Chondrocyte (in vitro differentiated cells): Measurements from ENCODE around the gene CHRNA1. TPM values are rescaled to one million over a fixed set of nuclear protein-coding genes. Genes with fewer than 3 reads are reported as not detected.
"Not testable (repeated sequence)": the region's sequence is repeated elsewhere in the genome, so short reads cannot be mapped to it uniquely, and the experiment has no call there.

Experiments used
- DNase-seq: peaks from one replicate; pipeline ENCODE4 v3.0.0; 2021; ENCODE audit warnings: mixed read lengths, low spot score
- H3K27ac Mint-ChIP-seq: one replicate; pipeline ENCODE4 v1.8.0; 2021; ENCODE audit warnings: mild to moderate bottlenecking, moderate library complexity, mixed read lengths; ENCODE audit not compliant: unreplicated experiment
- H3K27me3 Mint-ChIP-seq: 2 replicates; pipeline ENCODE4 v1.8.0; 2021; ENCODE audit warnings: low read depth, mixed read lengths
- H3K36me3 Mint-ChIP-seq: 2 replicates; pipeline ENCODE4 v1.8.0; 2021; ENCODE audit warnings: low read depth, mixed read lengths
- H3K4me1 Mint-ChIP-seq: 2 replicates; pipeline ENCODE4 v1.8.0; 2021; ENCODE audit warnings: low read depth, mild to moderate bottlenecking, mixed read lengths
- H3K4me3 Mint-ChIP-seq: one replicate; pipeline ENCODE4 v1.8.0; 2021; ENCODE audit warnings: mild to moderate bottlenecking, moderate library complexity, mixed read lengths; ENCODE audit not compliant: unreplicated experiment
- H3K9me3 Mint-ChIP-seq: 2 replicates; pipeline ENCODE4 v1.8.0; 2021; ENCODE audit warnings: low read depth, mixed read lengths
- CTCF ChIP-seq: fragments of 200-600 bp; sonication (generic); IDR thresholded peaks from 2 replicates; pipeline ENCODE4 v1.5.0; 2021; ENCODE audit warnings: antibody characterized with exemption, mild to moderate bottlenecking, moderate library complexity
- total RNA-seq: library from RNA; stranded (reverse); gene quantifications from 3 replicates; pipeline ENCODE4 v1.2.1, GENCODE V29; 2021

Gene CHRNA1
- total RNA-seq, 1 donor from 2014 or later = 0.30 TPM

GRCh38 chr2:174711206-174711605 is 53.1 kb downstream of the CHRNA1 start:
- no peaks in the 10 kb centered on the region for H3K36me3 Mint-ChIP-seq
- no peaks in the 10 kb centered on the region for H3K4me1 Mint-ChIP-seq
- H3K4me3 Mint-ChIP-seq = no peak overlapping the region
- H3K27me3 Mint-ChIP-seq = peaks cover 15% of the 10 kb centered on the region
- DNase-seq = no peak
- no peak overlapping the region for H3K27ac Mint-ChIP-seq
- no peak for TF ChIP-seq CTCF
- H3K9me3 Mint-ChIP-seq = no peaks in the 10 kb centered on the region

- H3K27ac Mint-ChIP-seq, DNase-seq, H3K9me3 Mint-ChIP-seq, H3K4me3 Mint-ChIP-seq, H3K36me3 Mint-ChIP-seq, H3K4me1 Mint-ChIP-seq: not testable (repeated sequence)
- peaks cover 24% of the 10 kb centered on the region for H3K27me3 Mint-ChIP-seq
Observed at GRCh38 chr2:174709416-174710004, 54.8 kb downstream of the CHRNA1 start.

GRCh38 chr2:174708713-174709112 is 55.6 kb downstream of the CHRNA1 start:
- no peak for TF ChIP-seq CTCF
- Mint-ChIP-seq H3K27me3 (peaks cover 29% of the 10 kb centered on the region), H3K9me3 (no peaks in the 10 kb centered on the region), H3K4me1 (no peaks in the 10 kb centered on the region), H3K4me3 (no peak overlapping the region), H3K36me3 (no peaks in the 10 kb centered on the region), H3K27ac (no peak overlapping the region)
- no peak for DNase-seq

- TF ChIP-seq CTCF = no peak
- DNase-seq = no peak
- no peak overlapping the region for H3K4me3 Mint-ChIP-seq
- H3K9me3 Mint-ChIP-seq = no peaks in the 10 kb centered on the region
- H3K27me3 Mint-ChIP-seq = peaks cover 30% of the 10 kb centered on the region
- no peaks in the 10 kb centered on the region for H3K36me3 Mint-ChIP-seq
- no peaks in the 10 kb centered on the region for H3K4me1 Mint-ChIP-seq
- H3K27ac Mint-ChIP-seq = no peak overlapping the region
Observed at GRCh38 chr2:174705321-174705720, 59.0 kb downstream of the CHRNA1 start.

GRCh38 chr2:174704642-174705041 is 59.6 kb downstream of the CHRNA1 start:
- no peak for DNase-seq
- H3K36me3 Mint-ChIP-seq = no peaks in the 10 kb centered on the region
- H3K27me3 Mint-ChIP-seq = peaks cover 30% of the 10 kb centered on the region
- H3K4me3 Mint-ChIP-seq = no peak overlapping the region
- no peaks in the 10 kb centered on the region for H3K4me1 Mint-ChIP-seq
- TF ChIP-seq CTCF = no peak
- no peak overlapping the region for H3K27ac Mint-ChIP-seq
- no peaks in the 10 kb centered on the region for H3K9me3 Mint-ChIP-seq

GRCh38 chr2:174704061-174704460 is 60.2 kb downstream of the CHRNA1 start:
- Mint-ChIP-seq H3K9me3 (no peaks in the 10 kb centered on the region), H3K27me3 (peaks cover 30% of the 10 kb centered on the region), H3K36me3 (no peaks in the 10 kb centered on the region), H3K4me1 (no peaks in the 10 kb centered on the region), H3K27ac (no peak overlapping the region), H3K4me3 (no peak overlapping the region)
- DNase-seq = no peak
- no peak for TF ChIP-seq CTCF
